ENCODE results near the gene LRCOL1.
A peak's percentile ranks its signal among the peaks of the same experiment; 100 is the strongest.

Gene LRCOL1

GRCh38 chr12:132559652-132560363 is 50.6 kb downstream of the LRCOL1 start:
- peak in 36 of 42 donors; percentile 12 to 72 (median 46) for DNase-seq
- intact Hi-C loops (cut with DNase I): no loop called here

- intact Hi-C loops (cut with DNase I): no loop called here
- no peak for DNase-seq
Measured at GRCh38 chr12:132558861-132559623, 51.3 kb downstream of the LRCOL1 start.

- intact Hi-C loops (cut with DNase I): no loop called here
- DNase-seq: no peak
Measured at GRCh38 chr12:132558042-132558856, 52.1 kb downstream of the LRCOL1 start.

- no peak for DNase-seq
Measured at GRCh38 chr12:132557291-132558015, 52.9 kb downstream of the LRCOL1 start.

GRCh38 chr12:132556801-132557200 is 53.6 kb downstream of the LRCOL1 start:
- intact Hi-C loops (cut with DNase I): no loop called here
- DNase-seq: no peak

More at GRCh38 chr12:132557291-132558015, 52.9 kb downstream of the LRCOL1 start:
- intact Hi-C loops (cut with DNase I): no loop called here

GRCh38 chr12:132556216-132556615 is 54.2 kb downstream of the LRCOL1 start:
- intact Hi-C loops (cut with DNase I): no loop called here
- no peak for DNase-seq

GRCh38 chr12:132555686-132556085 is 54.7 kb downstream of the LRCOL1 start:
- no peak for DNase-seq
- intact Hi-C loops (cut with DNase I): no loop called here

- intact Hi-C loops (cut with DNase I): no loop called here
- peak in 2 of 42 donors; percentile 25 to 35 for DNase-seq
Measured at GRCh38 chr12:132554845-132555630, 55.3 kb downstream of the LRCOL1 start.

Measured in head of caudate nucleus (tissue), 42 donors.